ENCODE results near the gene OBSCN. TPM values are rescaled to one million over a fixed set of nuclear protein-coding genes. Genes with fewer than 3 reads are reported as not detected.

The OBSCN gene
- total and polyA plus RNA-seq, 10 of the 15 experiments (the other 5 are each of a cell fraction or from before 2014, with no cell fraction given): 0.01 to 0.36 (median 0.08) TPM; not detected in 2

- Histone ChIP-seq H3K9me3 (replicated peaks; ENCODE audit: control insufficient read depth, insufficient read depth, low read length) (no peaks in the 10 kb centered on the region), H3K36me3 (ENCODE audit: control insufficient read depth in 2 of 2, insufficient read depth in 2 of 2, low read length in 1 of 2) (no peaks in the 10 kb centered on the region), H3K79me2 (ENCODE audit: control insufficient read depth, insufficient read depth, low read length) (no peaks in the 10 kb centered on the region), H3K4me1 (ENCODE audit: control insufficient read depth, insufficient read depth, low read length) (no peaks in the 10 kb centered on the region), H2AFZ (ENCODE audit: control insufficient read depth, low read depth, low read length) (no peak overlapping the region), H3K27ac (ENCODE audit: control insufficient read depth, insufficient read depth) (no peak overlapping the region), H4K20me1 (ENCODE audit: control insufficient read depth, insufficient read depth) (no peaks in the 10 kb centered on the region), H3K4me3 (no peak overlapping the region), H3K9ac (ENCODE audit: control insufficient read depth, insufficient read depth, low read length) (no peak overlapping the region), H3K27me3 (replicated peaks in 1 of 2; ENCODE audit: control insufficient read depth in 2 of 2, insufficient read depth in 2 of 2, low read length in 1 of 2) (peaks cover 0 to 4% of the 10 kb centered on the region in 2 experiments; a peak in 3 of 4 replicates), H3K4me2 (ENCODE audit: control insufficient read depth, insufficient read depth) (no peak overlapping the region)
- intact Hi-C loops (cut with micrococcal nuclease; ENCODE audit: unreplicated experiment): loop anchor here (10.0 kb wide), 1 partner anchor 65 kb away; no protein-coding TSS in a partner anchor
- no peak for TF ChIP-seq USF1 (IDR thresholded peaks at IDR 0.05; ENCODE audit: borderline replicate concordance, extremely low read length, insufficient read depth, low read depth, low read length)
- TF ChIP-seq SIN3A (IDR thresholded peaks at IDR 0.05; ENCODE audit: low read depth, low read length): no peak
- TF ChIP-seq POU2F2 (IDR thresholded peaks at IDR 0.05; ENCODE audit: borderline replicate concordance, low read depth, low read length): no peak
- no peak for TF ChIP-seq JUNB (IDR thresholded peaks at IDR 0.05)
- TF ChIP-seq, protein P1, sequence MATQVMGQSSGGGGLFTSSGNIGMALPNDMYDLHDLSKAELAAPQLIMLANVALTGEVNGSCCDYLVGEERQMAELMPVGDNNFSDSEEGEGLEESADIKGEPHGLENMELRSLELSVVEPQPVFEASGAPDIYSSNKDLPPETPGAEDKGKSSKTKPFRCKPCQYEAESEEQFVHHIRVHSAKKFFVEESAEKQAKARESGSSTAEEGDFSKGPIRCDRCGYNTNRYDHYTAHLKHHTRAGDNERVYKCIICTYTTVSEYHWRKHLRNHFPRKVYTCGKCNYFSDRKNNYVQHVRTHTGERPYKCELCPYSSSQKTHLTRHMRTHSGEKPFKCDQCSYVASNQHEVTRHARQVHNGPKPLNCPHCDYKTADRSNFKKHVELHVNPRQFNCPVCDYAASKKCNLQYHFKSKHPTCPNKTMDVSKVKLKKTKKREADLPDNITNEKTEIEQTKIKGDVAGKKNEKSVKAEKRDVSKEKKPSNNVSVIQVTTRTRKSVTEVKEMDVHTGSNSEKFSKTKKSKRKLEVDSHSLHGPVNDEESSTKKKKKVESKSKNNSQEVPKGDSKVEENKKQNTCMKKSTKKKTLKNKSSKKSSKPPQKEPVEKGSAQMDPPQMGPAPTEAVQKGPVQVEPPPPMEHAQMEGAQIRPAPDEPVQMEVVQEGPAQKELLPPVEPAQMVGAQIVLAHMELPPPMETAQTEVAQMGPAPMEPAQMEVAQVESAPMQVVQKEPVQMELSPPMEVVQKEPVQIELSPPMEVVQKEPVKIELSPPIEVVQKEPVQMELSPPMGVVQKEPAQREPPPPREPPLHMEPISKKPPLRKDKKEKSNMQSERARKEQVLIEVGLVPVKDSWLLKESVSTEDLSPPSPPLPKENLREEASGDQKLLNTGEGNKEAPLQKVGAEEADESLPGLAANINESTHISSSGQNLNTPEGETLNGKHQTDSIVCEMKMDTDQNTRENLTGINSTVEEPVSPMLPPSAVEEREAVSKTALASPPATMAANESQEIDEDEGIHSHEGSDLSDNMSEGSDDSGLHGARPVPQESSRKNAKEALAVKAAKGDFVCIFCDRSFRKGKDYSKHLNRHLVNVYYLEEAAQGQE (IDR thresholded peaks at IDR 0.05; ENCODE audit: low read depth, low read length): no peak
- TF ChIP-seq FOXK2 (IDR thresholded peaks at IDR 0.05): no peak
- no peak for TF ChIP-seq MTA3 (IDR thresholded peaks at IDR 0.05; ENCODE audit: borderline replicate concordance, low read length)
- TF ChIP-seq, protein P2, sequence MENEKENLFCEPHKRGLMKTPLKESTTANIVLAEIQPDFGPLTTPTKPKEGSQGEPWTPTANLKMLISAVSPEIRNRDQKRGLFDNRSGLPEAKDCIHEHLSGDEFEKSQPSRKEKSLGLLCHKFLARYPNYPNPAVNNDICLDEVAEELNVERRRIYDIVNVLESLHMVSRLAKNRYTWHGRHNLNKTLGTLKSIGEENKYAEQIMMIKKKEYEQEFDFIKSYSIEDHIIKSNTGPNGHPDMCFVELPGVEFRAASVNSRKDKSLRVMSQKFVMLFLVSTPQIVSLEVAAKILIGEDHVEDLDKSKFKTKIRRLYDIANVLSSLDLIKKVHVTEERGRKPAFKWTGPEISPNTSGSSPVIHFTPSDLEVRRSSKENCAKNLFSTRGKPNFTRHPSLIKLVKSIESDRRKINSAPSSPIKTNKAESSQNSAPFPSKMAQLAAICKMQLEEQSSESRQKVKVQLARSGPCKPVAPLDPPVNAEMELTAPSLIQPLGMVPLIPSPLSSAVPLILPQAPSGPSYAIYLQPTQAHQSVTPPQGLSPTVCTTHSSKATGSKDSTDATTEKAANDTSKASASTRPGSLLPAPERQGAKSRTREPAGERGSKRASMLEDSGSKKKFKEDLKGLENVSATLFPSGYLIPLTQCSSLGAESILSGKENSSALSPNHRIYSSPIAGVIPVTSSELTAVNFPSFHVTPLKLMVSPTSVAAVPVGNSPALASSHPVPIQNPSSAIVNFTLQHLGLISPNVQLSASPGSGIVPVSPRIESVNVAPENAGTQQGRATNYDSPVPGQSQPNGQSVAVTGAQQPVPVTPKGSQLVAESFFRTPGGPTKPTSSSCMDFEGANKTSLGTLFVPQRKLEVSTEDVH (IDR thresholded peaks at IDR 0.05; ENCODE audit: low read depth, partially characterized antibody): no peak
- TF ChIP-seq TCF12 (IDR thresholded peaks at IDR 0.05; ENCODE audit: low read depth, low read length): no peak
- TF ChIP-seq SMC3 (IDR thresholded peaks at IDR 0.05; ENCODE audit: borderline replicate concordance, low read length): no peak
- no peak for TF ChIP-seq YY1 (IDR thresholded peaks at IDR 0.05; ENCODE audit: low read depth, low read length)
- TF ChIP-seq RAD21 (IDR thresholded peaks at IDR 0.05; ENCODE audit: insufficient read depth, low read depth, low read length): no peak
- RAD21 ChIA-PET (ENCODE audit: unreplicated experiment): no interaction called here
- ATAC-seq: no peak
- DNase-seq (ENCODE audit: low read depth, low spot score): no peak
- in situ Hi-C loops (cut with MboI): no loop called here
- no peak for FAIRE-seq
- BruUV-seq (replicated peaks): no TSS peak
- CTCF ChIA-PET: no interaction called here
- POLR2A ChIA-PET: no interaction called here
- SMC1A ChIA-PET (ENCODE audit: uncharacterized antibody, unreplicated experiment): no interaction called here
- WGBS (ENCODE audit: insufficient coverage, insufficient replicate concordance, low lambda C conversion rate, missing lambda C conversion rate): 47% methylated on average over 11 of the region's 12 CpGs
Measured at GRCh38 chr1:228279722-228280105, 71.9 kb downstream of the OBSCN start.
